Measurements from ENCODE around the gene FBXO22.
A peak's percentile ranks its signal among the peaks of the same experiment; 100 is the strongest.
"Not testable (repeated sequence)": the region's sequence is repeated elsewhere in the genome, so short reads cannot be mapped to it uniquely, and the experiment has no call there.

The FBXO22 gene

DNA sequence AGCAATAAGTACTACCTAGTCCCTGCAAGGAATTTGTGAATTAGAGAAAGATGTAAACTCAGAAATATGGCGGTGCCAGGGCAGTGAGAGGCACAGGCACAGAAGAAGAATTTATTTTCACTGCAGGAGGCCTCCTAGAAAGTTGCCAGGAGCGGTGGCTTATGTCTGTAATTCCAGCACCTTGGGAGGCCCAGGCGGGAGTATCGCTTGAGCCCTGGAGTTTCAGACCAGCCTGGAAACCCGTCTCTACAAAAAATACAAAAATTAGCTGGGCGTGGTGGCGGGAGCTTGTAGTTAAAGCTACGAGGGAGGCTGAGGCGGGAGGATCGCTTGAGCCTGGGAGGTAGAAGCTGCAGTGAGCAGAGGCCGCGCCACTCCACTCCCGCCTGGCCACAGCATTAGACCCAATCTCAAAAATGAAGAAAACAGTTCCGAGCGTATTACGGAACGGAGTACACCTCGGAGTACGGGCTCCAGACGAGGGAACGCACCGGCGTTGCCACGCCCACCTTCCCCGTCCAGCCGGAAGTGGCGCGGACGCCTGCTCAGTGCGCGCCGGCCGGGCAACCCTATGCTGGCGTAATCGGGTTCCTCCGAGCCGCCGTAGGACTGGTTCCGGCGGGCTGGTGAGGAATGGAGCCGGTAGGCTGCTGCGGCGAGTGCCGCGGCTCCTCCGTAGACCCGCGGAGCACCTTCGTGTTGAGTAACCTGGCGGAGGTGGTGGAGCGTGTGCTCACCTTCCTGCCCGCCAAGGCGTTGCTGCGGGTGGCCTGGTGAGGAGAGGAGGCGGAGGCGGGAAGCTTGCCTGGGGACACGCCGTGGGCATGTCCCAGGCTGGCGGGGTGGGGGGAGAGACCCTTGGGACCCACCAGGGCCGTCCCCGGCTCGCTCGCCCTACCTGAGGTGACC is at the start of gene FBXO22:
TSS of gene FBXO22 (plus strand) at position 548 of the 909 bp plus-strand sequence. CDS start at position 634, 86 bp downstream.
- DNase-seq, result peak; percentile 93 to 95

DNA sequence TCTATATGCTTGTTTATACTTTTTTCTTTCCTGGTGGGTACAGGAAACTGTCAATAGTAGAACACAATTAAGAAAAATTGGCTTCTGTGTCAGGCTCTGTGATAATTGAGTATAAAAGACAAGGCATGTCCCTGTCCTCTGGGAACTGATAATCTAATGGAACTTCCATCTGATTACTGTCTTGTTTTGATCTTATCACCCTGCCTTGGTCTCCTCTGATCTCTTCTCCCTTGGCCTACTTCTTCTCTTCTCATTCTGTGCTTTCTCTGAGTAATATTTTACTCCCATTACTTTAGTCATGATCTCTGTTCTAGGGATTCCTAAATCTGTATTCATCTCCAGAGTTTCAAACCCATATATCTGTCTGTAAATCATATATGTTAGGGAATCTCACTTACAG is 45.8 kb upstream of the FBXO22 start:
- no peak for DNase-seq

DNA sequence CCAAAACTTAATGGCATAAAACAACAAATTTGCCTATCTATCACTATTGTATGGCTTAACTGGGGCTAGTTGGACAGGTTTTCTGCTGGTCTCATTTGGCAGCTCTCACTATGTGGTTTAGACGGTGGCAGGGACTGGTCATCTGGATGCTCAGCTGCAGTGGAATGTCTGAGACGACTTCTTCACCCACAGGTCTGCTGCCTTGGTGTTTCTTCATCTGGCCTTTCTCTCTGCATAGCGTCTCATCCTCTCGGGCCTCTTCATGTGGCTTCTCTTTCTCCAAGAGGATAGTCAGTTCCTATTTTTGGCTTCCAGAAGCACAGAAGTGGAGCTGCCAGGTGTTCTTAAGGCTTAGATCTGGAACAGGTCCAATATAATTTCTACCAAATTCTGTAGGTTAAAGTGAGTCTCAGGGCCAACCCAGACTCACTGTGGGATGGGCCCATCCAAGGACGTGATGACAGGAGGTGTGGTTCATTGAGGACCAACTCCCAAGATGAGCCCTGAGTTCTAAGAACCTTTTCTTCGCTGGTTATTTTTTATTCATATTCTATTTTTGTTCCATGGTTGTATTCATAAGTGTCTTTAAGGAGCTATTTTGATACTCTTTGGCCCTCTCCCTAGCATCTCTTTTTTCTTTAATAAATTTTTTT is 41.8 kb upstream of the FBXO22 start:
- no peak for DNase-seq

DNA sequence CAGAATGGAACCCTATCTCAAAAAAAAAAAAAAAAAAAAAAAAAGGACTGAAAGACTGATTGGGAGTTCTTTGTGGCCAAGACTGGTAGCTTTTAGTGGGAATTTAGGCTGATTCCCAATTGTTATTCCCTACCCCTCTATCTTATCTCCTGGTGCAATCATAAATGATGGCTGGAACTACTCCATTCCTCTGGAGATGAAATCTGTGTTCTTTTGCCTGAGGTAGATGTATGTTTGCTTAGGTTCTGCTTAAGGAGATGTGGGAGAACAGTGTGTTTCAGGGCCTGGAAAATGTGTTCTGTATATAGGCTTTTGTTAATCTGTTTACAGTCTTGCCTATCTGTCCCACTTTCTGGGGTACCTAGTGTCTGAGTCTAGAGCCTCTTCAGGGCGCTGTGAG is 40.9 kb upstream of the FBXO22 start:
- no peak for DNase-seq

DNA sequence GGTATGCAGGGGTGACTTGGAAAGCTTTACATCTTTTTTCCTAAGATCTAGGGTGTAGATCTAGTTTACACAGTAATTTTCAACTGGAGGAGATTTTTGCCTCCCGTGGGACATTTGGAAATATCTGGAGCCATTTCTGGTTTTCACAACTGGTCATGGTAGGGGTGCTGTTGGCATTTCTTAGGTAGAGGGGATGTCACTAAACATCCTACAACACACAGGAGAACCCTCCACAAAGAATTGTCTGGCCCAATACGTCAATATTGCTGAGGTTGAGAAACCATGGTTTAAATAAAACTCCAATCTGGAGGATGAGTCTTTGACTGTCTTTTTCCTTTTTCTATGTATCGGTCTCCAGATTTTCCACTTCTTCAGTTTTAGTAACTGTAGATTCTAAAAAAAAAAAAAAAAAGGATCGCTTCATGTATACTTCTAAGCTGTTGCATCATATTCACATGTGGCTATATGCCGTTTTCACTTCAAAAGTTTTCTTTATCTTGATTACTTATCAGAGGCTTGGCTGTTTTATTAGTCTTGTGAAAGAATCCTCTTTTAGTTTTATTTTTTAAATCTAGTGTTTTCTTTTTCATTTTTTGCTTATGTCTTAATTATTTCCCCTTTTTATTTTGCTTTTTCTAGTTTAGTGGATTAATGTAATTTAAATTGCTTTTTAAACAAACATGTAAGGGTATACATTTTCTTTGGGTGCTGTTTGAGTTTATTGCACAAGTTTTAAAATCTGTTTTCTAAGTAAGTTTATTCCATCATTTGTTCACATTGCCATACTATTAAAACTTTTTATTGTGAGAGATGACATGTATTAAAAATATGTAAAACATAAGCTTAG is 39.2 kb upstream of the FBXO22 start:
- no peak for DNase-seq

DNA sequence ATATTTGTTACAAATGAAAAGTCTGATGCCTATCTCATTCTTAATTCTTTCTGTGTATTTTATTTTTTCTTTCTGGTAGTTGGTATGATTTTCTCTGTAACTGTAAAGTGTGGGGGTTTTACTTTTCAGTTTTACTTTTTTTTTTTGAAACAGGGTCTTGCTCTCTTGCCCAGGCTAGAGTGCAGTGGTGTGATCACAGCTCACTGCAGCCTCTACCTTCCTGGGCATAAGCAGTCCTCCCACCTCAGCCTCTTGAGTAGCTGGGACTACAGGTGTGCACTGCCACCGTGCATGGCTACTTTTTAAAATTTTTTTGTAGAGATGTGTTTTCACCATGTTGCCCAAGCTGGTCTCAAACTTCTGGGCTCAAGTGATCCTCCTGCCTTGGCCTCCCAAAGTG is 37.6 kb upstream of the FBXO22 start:
- DNase-seq, result not testable (repeated sequence)

DNA sequence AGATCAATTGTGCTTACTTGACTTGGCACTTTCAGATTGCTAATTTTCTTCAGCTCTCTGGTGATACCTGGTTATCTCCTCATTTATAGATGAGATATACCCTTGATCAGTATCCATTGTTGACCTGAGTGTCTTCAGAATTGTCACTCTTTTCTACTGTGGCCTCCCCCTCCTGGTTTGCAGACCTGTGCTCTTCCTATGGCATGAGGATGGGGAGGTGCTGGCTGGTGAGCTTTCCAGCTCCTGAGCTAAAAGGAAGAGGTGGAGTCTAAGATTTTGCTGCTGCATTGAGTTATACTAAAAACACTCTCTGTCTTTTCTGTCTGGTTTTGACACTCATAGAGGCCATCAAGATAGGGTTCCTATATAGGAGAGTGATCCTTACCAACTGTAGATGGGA is 36.8 kb upstream of the FBXO22 start:
- DNase-seq, result no peak

DNA sequence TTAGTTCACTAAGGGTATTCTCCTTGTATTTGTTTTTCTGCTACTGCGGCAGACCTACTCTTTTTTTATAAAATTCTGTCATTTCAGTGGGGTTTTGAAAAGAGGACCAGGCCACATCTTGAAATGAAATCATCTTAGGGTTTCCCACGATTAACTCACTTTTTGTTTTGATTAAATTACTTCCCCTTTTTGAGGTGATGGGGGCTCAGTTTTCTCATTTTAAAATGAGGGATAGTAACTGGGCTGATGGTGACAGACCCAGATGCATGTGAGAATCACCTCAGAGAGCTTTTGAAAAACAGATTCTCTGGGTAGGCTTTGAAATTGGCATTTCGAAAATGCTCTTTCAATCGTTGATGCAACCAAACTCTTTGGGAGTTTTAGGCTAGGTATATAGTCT is 36.2 kb upstream of the FBXO22 start:
- DNase-seq, result no peak

DNA sequence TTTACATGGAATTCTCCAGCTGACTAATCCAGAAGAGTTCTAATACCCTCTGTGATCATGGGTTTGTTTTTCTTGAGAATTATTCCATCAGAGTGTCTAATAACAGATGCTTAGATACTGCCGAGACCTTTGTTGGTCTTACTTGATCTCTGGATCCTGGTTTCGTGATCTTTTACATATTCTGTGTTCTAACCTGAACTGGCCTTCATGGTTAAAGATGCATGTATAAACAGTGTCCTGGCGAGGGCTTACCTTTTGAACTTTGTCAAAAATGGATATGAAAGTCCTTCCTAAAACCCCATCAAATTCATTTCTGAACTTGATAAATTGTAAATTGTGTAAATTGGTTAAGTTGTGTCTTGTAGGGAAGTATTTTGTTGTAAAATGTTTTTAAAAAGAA is 35.7 kb upstream of the FBXO22 start:
- DNase-seq, result no peak

DNA sequence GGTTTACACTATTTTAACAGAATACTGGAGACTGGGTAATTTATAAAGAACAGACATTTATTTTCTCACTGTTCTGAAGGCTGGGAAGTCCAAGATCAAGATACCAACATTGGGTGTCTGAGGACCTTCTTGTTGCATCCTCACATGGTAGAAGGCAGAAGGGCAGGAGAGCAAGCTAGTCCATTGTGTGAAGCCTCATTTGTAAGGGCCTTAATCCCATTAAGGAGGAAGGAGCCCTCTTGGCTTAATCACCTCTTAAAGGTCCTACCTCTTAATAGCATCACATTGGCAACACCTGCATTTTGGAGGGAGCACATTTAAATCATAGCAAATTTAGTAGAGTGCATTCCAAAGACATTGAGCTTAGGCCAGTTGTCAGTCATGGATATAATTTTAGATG is 34.2 kb upstream of the FBXO22 start:
- no peak for DNase-seq

DNA sequence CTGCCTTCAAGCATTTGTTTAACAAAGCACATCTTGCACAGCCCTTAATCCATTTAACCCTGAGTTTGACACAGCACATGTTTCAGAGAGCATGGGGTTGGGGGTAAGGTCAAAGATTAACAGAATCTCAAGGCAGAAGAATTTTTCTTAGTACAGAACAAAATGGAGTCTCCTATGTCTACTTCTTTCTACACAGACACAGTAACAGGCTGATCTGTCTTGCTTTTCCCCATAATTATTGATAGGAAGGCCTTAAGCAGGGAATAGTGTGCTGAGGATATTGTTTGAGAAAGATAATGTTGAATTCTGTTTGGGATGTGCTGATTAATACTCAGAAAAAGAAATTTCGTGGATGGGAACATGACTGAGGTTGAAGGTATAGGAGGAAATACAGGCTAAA is 32.1 kb upstream of the FBXO22 start:
- DNase-seq, result not testable (repeated sequence)

DNA sequence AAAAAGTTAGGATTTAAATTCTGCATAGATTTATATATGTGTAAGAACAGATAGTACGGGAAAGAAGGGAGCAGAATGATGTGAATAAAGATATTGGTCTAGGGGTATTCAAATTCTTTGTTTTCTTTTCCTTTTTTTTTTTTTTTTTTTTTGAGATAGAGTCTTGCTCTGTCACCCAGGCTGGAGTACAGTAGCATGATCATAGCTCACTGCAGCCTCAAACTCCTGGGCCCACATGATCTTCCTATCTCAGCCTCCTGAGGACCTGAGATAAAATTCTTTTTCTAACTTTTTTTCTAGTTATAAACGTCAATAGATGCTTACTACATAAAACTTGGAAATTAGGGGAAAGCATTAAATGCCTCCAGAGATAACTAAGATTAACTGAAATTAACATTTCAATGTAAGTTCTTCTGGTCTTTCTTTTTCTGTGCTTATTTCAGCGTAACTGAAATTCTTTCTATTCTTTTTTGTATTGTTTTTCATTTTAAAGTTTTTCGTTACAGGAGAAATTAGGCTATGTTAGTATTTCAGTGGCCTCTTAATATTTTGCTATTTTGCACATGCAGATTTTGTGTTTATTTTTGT is 31.2 kb upstream of the FBXO22 start:
- no peak for DNase-seq

DNA sequence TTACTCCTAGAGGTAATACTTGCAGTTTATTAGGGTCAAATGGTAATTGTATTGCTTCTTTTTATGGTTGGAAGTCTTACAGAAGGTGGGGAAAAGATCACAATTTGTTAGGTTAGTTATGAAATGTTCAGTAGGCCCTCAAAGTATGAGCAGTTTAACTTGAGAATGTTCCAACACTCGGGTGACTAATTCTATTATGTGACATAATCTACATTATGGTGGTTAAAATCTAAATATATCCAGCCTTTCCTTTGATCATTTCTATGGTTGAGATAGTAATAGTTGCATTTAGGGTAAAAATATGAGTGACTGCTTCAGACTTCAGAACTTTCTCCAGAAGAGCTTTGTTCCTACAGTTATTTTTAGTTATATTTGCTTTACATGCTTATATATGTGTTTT is 19.6 kb upstream of the FBXO22 start:
- no peak for DNase-seq

DNA sequence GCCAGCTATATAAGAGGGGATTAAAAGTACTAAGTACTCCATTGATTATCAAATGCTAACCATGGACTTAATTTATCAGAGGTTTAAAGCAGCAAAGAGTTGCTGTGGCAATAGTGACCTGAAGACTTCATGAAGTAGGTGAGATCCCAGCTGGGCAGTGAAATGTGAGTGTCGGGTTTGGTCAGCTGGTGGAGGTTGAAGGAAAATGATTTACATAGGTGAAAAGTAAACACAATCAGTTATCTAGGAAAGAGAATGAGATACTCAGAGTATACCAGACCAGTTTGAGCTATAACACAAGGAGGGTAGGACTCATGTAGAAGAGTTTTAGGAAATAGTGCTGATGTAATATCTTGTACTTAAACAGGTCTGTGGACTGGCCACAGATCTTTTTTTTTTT is 16.5 kb upstream of the FBXO22 start:
- no peak for DNase-seq

DNA sequence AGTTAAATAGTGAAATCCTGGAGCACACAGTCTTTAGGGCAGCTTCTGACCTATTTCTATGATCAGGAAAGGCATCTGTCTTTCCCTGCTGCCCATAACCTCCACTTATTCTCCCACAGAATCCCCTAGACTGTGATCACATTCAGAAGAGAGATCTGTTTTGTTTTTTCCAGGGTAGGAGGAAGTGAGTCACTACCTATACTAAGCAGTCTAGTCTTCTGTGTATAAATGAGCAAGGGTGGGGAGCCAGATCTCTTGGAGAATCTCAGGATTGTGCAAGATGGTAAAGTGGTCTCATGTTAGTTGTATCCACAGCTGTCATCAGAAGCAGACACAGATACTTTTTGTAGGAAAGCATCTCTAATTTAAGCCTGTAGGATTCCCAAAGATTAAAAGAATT is 11.8 kb upstream of the FBXO22 start:
- no peak for DNase-seq

DNA sequence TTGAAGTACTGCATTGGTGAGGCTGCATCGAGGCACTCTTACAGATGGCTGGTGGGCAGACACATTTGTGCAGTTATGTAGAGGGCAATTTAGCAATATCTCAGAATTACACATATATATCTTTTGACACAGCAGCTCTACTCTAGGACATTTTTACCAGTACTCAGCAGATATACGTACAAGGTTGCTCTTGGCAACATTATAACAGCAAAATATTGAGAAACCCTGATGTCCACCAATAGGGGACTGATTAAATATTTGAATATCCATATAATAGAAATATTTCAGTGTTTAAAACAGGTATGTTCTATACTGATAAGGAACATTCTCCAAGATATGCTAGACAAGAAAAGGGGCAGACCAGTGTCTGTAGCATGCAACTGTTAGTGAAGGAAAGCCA is 7.9 kb upstream of the FBXO22 start:
- no peak for DNase-seq

DNA sequence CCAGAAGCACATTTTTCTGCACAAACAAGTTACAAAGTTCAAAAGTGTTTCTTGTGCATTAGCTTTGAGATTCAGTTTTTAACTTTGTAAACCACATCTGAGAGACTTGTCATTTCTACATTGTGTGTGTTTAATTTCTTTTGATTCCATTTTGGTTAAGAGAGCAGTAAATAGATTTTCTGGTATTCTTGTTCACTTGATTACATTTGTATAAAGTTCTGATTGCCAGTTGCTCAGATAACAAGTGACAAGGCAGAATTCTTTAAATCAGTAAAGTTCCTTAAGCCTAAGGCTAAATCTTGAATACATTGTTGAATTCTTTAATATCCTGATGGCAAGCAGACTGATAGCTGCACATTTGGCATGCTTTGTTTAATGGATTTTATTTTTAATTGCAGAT is 3.1 kb upstream of the FBXO22 start:
- DNase-seq, result no peak

DNA sequence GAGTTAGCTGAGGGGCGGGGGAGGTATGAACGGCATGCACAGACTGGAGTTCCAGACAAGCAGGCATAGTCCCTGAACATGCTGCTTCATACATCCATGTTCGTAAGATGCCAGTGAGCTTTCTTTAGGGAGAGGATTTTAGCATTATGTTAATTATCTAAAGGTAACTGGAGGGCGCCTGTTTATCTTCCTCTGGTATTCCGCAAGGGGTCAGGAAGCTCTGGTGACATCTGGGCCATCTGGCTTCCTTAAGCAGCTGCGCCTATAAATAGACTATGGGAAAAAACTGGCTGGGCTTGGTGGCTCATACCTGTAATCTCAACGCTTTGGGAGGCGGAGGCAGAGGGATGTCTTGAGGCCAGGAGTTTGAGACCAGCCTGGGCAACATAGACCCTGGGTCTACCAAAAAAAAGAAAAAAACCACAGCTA is 1.5 kb upstream of the FBXO22 start:
- DNase-seq, result no peak

DNA sequence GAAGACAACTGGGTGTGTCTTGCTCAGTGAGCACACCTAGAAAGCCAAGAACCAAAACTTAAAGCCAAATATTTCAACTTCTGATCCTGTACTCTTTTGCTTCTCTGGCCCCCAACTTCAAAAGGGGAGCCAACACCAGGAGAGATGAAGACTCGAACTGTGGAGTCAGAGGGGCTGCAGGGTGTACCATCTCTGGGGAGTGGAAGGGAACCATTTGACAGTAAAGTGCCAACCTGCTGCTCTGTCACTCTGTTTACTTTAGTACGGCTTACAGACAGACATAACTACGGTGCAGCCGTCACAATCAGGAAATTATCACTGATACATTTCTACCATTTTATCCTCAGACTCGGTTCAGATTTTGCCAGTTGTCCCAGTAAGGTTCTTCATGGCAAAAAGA is 1.6 kb downstream of the FBXO22 start:
- DNase-seq, result no peak

DNA sequence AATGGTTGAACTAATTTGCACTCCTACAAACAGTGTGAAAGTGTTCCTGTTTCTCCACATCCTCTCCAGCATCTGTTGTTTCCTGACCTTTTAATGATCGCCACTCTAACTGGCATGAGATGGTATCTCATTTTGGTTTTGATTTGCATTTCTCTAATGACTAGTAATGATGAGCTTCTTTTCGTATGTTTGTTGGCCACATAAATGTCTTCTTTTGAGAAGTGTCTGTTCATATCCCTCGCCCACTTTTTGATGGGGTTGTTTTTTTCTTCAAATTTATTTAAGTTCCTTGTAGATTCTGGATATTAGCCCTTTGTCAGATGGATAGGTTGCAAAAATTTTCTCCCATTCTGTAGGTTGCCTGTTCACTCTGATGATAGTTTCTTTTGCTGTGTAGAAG is 6.7 kb downstream of the FBXO22 start:
- DNase-seq, result not testable (repeated sequence)

DNA sequence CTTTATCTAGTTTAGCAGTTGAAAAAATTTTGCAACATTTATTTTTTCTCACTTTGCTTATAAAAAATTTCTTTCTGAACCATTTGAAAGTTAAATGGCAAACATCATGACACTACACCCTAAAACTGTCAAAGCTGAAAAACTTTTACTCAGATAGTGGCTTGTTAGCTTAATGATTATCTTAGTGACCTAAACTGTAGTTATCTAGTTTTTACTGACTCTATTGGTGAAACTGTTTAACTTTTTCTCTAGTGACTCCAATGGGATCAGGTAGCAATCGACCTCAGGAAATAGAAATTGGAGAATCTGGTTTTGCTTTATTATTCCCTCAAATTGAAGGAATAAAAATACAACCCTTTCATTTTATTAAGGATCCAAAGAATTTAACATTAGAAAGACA is 13.3 kb downstream of the FBXO22 start:
- DNase-seq, result no peak

DNA sequence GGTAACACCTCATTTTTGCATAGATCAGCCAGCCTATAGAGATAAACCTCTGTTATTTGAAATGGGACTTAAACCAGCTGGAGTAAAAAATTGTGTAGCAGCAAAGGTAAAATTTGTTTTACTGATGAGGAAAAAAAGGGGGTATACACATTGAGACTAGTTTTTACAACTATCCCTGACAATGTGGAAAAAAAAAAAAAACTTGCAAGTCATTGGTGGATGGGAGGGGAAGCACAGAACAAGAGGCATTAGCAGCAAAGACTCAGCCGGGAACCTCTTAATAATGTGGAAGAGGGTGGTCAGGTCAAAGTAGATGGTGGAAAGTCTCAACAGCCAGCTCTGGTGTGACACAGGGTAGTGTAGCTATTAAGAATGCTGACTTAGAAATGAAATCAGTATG is 14.5 kb downstream of the FBXO22 start:
- DNase-seq, result no peak

DNA sequence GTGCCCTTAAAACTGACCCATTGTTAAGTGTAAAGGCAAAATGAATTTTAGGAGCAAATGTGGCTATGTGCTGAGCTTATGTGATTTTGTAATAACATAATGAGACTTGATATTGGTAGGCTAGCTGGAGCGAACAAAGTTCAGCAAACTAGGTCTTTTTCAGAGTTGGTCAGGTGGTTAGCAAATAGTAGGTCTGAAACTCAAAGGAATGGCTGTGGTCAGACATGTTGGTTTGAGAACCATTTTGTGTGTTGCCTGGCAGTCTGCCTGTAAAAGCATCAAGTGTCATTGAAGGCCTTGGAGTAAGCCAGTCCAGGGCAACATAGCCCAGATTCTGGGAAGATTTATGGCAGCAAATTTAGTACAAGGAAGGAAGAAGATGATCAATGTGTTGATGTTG is 16.4 kb downstream of the FBXO22 start:
- no peak for DNase-seq

Data from activated T-cell treated with anti-CD3 and anti-CD28 coated beads, Interleukin-2, amount 50 U/mL, for 48 hours (primary cell).